ENCODE measurements around the gene LPIN2.

- TF ChIP-seq ZFX (IDR thresholded peaks at IDR 0.05) (no peak), CTCF (conservative IDR thresholded peaks at IDR 0.05) (no peak)
Measured at GRCh38 chr18:3027370-3027891, 14.5 kb upstream of the LPIN2 start.

Data from C4-2B (cell line).